ENCODE measurements around the gene PSMA5. TPM values are rescaled to one million over a fixed set of nuclear protein-coding genes. Genes with fewer than 3 reads are reported as not detected.
"Not testable (repeated sequence)": the region's sequence is repeated elsewhere in the genome, so short reads cannot be mapped to it uniquely, and the experiment has no call there.

The PSMA5 gene
- polyA plus RNA-seq, 1 experiment = 151 TPM

- CTCF ChIA-PET = no interaction called here
- POLR2A ChIA-PET = interaction anchor here (0.6 kb wide), 1 partner anchor 54 kb away, joined by 7 read pairs; no protein-coding TSS in a partner anchor
- Histone ChIP-seq H3K9me3 (ENCODE audit: control insufficient read depth, insufficient read depth, low read length) (no peaks in the 10 kb centered on the region; the same call in 1 of the 2 replicates), H3K27me3 (ENCODE audit: control insufficient read depth, insufficient read depth, low read length) (peaks cover 71% of the 10 kb centered on the region), H3K27ac (ENCODE audit: low read depth, low read length) (no peak overlapping the region), H3K4me3 (ENCODE audit: low read depth, low read length) (peak overlapping the region; percentile 55)
- no peak for DNase-seq (ENCODE audit: low read depth, low spot score)
- TF ChIP-seq CTCF (IDR thresholded peaks at IDR 0.05; ENCODE audit: low read depth, low read length) = no peak
Observed at GRCh38 chr1:109466125-109466451, 39.8 kb upstream of the PSMA5 start.

- CTCF ChIA-PET = no interaction called here
- no peak for DNase-seq (ENCODE audit: low read depth, low spot score)
- H3K27me3 ChIP-seq (ENCODE audit: control insufficient read depth, insufficient read depth, low read length) = peaks cover 21% of the 10 kb centered on the region
- peaks cover 4% of the 10 kb centered on the region for H3K9me3 ChIP-seq (ENCODE audit: control insufficient read depth, insufficient read depth, low read length)
- no peak overlapping the region for H3K27ac ChIP-seq (ENCODE audit: low read depth, low read length)
- POLR2A ChIA-PET = interaction anchor here (0.6 kb wide), 1 partner anchor 14 kb away, joined by 3 read pairs; no protein-coding TSS in a partner anchor
- no peak for TF ChIP-seq CTCF (IDR thresholded peaks at IDR 0.05; ENCODE audit: low read depth, low read length)
- no peak overlapping the region for H3K4me3 ChIP-seq (ENCODE audit: low read depth, low read length)
Observed at GRCh38 chr1:109457819-109458218, 31.6 kb upstream of the PSMA5 start.

- ChIA-PET CTCF (no interaction called here), POLR2A (no interaction called here)
- peaks cover 4% of the 10 kb centered on the region; the same call in 1 of the 2 replicates for H3K9me3 ChIP-seq (ENCODE audit: control insufficient read depth, insufficient read depth, low read length)
- DNase-seq (ENCODE audit: low read depth, low spot score) = no peak
- no peak for TF ChIP-seq CTCF (IDR thresholded peaks at IDR 0.05; ENCODE audit: low read depth, low read length)
- peaks cover 12% of the 10 kb centered on the region for H3K27me3 ChIP-seq (ENCODE audit: control insufficient read depth, insufficient read depth, low read length)
- H3K27ac ChIP-seq (ENCODE audit: low read depth, low read length) = no peak overlapping the region
- no peak overlapping the region for H3K4me3 ChIP-seq (ENCODE audit: low read depth, low read length)
Observed at GRCh38 chr1:109454497-109455133, 28.4 kb upstream of the PSMA5 start.

- ChIA-PET CTCF (interaction anchor here (0.8 kb wide), 1 partner anchor 85 kb away, joined by 3 read pairs; no protein-coding TSS in a partner anchor), POLR2A (no interaction called here)
- Histone ChIP-seq H3K27ac (ENCODE audit: low read depth, low read length) (no peak overlapping the region), H3K4me3 (ENCODE audit: low read depth, low read length) (no peak overlapping the region), H3K9me3 (ENCODE audit: control insufficient read depth, insufficient read depth, low read length) (no peaks in the 10 kb centered on the region), H3K27me3 (ENCODE audit: control insufficient read depth, insufficient read depth, low read length) (peaks cover 12% of the 10 kb centered on the region)
- DNase-seq (ENCODE audit: low read depth, low spot score) = no peak
- TF ChIP-seq CTCF (IDR thresholded peaks at IDR 0.05; ENCODE audit: low read depth, low read length) = no peak
Observed at GRCh38 chr1:109447524-109447923, 21.3 kb upstream of the PSMA5 start.

- H3K27ac ChIP-seq (ENCODE audit: low read depth, low read length); DNase-seq (ENCODE audit: low read depth, low spot score); H3K4me3 ChIP-seq (ENCODE audit: low read depth, low read length); H3K9me3 ChIP-seq (ENCODE audit: control insufficient read depth, insufficient read depth, low read length): not testable (repeated sequence)
- ChIA-PET POLR2A (interaction anchor here (0.7 kb wide), 1 partner anchor 16 kb away, joined by 3 read pairs; no protein-coding TSS in a partner anchor), CTCF (interaction anchor here (1.0 kb wide), 1 partner anchor 86 kb away, joined by 3 read pairs; no protein-coding TSS in a partner anchor)
- H3K27me3 ChIP-seq (ENCODE audit: control insufficient read depth, insufficient read depth, low read length) = peaks cover 12% of the 10 kb centered on the region
Observed at GRCh38 chr1:109445949-109446695, 19.9 kb upstream of the PSMA5 start.

Data from AG04450 (cell line).